H9 (cell line): ENCODE measurements around the gene CRYBA2. TPM values are rescaled to one million over a fixed set of nuclear protein-coding genes. Genes with fewer than 3 reads are reported as not detected.

Source experiments
- DNase-seq: peaks from one replicate; pipeline ENCODE4 v3.0.0-alpha.2; 2017
- H2AFZ ChIP-seq: one replicate; pipeline ENCODE4 v1.6.1; 2013; ENCODE audit warnings: mild to moderate bottlenecking, low read length, control low read depth, moderate library complexity
- H2AK5ac ChIP-seq: 2 replicates; pipeline ENCODE4 v1.6.1; 2013; ENCODE audit warnings: low read length, control low read depth, mixed read lengths; ENCODE audit not compliant: insufficient read length
- H2BK120ac ChIP-seq: one replicate; pipeline ENCODE4 v1.6.1; 2013; ENCODE audit warnings: low read depth, mild to moderate bottlenecking, low read length, control low read depth, inconsistent platforms; ENCODE audit not compliant: poor library complexity, severe bottlenecking
- H2BK12ac ChIP-seq: 2 replicates; pipeline ENCODE4 v1.6.1; 2013; ENCODE audit warnings: low read length, control low read depth, mixed read lengths, low read depth; ENCODE audit not compliant: insufficient read length
- H2BK15ac ChIP-seq: 2 replicates; pipeline ENCODE4 v1.6.1; 2013; ENCODE audit warnings: low read depth, low read length, control low read depth
- H2BK20ac ChIP-seq: one replicate; pipeline ENCODE4 v1.6.1; 2013; ENCODE audit warnings: low read depth, mild to moderate bottlenecking, low read length, control low read depth, inconsistent platforms; ENCODE audit not compliant: poor library complexity, severe bottlenecking
- H2BK5ac ChIP-seq: 2 replicates; pipeline ENCODE4 v1.6.1; 2013; ENCODE audit warnings: low read length, control low read depth, mixed read lengths; ENCODE audit not compliant: insufficient read length
- H3K14ac ChIP-seq: 2 replicates; pipeline ENCODE4 v1.6.1; 2013; ENCODE audit warnings: low read length, control low read depth; ENCODE audit not compliant: insufficient read depth
- H3K18ac ChIP-seq: 2 replicates; pipeline ENCODE4 v1.6.1; 2013; ENCODE audit warnings: low read depth, mild to moderate bottlenecking, mixed read lengths, low read length, control low read depth; ENCODE audit not compliant: insufficient read length
- H3K23ac ChIP-seq: 2 replicates; pipeline ENCODE4 v1.6.1; 2013; ENCODE audit warnings: low read length, control low read depth, mixed read lengths, low read depth; ENCODE audit not compliant: insufficient read length
- H3K23me2 ChIP-seq: 2 replicates; pipeline ENCODE4 v1.6.1; 2013; ENCODE audit warnings: low read depth, mild to moderate bottlenecking, mixed read lengths, low read length, control low read depth; ENCODE audit not compliant: insufficient read length, poor library complexity, severe bottlenecking
- H3K27ac ChIP-seq: 2 replicates; pipeline ENCODE4 v1.5.1; 2013; ENCODE audit warnings: low read length, control low read depth, mixed read lengths, low read depth; ENCODE audit not compliant: insufficient read length
- H3K27me3 ChIP-seq: 2 replicates; pipeline ENCODE4 v1.6.1; 2013; ENCODE audit warnings: low read length, control low read depth, inconsistent platforms; ENCODE audit not compliant: insufficient read depth
- H3K4ac ChIP-seq: 2 replicates; pipeline ENCODE4 v1.6.1; 2013; ENCODE audit warnings: low read depth, mild to moderate bottlenecking, control low read depth, inconsistent platforms, low read length, moderate library complexity
- H3K4me1 ChIP-seq: 2 replicates; pipeline ENCODE4 v1.6.1; 2013; ENCODE audit warnings: low read length, control low read depth, inconsistent platforms; ENCODE audit not compliant: insufficient read depth
- H3K4me2 ChIP-seq: 2 replicates; pipeline ENCODE4 v1.6.1; 2013; ENCODE audit warnings: low read length, control low read depth, mixed read lengths; ENCODE audit not compliant: insufficient read length, insufficient read depth
- H3K56ac ChIP-seq: 2 replicates; pipeline ENCODE4 v1.6.1; 2013; ENCODE audit warnings: low read depth, mild to moderate bottlenecking, mixed read lengths, low read length, control low read depth; ENCODE audit not compliant: insufficient read length
- H3K79me1 ChIP-seq: 2 replicates; pipeline ENCODE4 v1.6.1; 2013; ENCODE audit warnings: low read depth, mild to moderate bottlenecking, moderate library complexity, low read length, control low read depth, inconsistent platforms; ENCODE audit not compliant: insufficient read depth, poor library complexity, severe bottlenecking
- H3K79me2 ChIP-seq: 2 replicates; pipeline ENCODE4 v1.6.1; 2013; ENCODE audit warnings: low read length, control low read depth, inconsistent platforms; ENCODE audit not compliant: insufficient read depth
- H3K9ac ChIP-seq: 2 replicates; pipeline ENCODE4 v1.6.1; 2013; ENCODE audit warnings: low read length, control low read depth, mixed read lengths; ENCODE audit not compliant: insufficient read length; ENCODE audit errors: extremely low read depth
- H3K9me3 ChIP-seq: one replicate; pipeline ENCODE4 v1.6.1; 2013; ENCODE audit warnings: low read depth, low read length, inconsistent platforms; ENCODE audit not compliant: control insufficient read depth
- H3T11ph ChIP-seq: one replicate; pipeline ENCODE4 v1.6.1; 2013; ENCODE audit warnings: mild to moderate bottlenecking, low read length, control low read depth, inconsistent platforms
- H4K20me1 ChIP-seq: one replicate; pipeline ENCODE4 v1.6.1; 2013; ENCODE audit not compliant: control insufficient read depth, insufficient read length, insufficient read depth
- H4K5ac ChIP-seq: 2 replicates; pipeline ENCODE4 v1.6.1; 2013; ENCODE audit warnings: low read depth, mild to moderate bottlenecking, mixed read lengths, low read length, control low read depth; ENCODE audit not compliant: insufficient read length
- H4K8ac ChIP-seq: replicated peaks from 2 replicates; pipeline ENCODE4 v1.6.1; 2013; ENCODE audit warnings: low read length, control low read depth, mixed read lengths, low read depth; ENCODE audit not compliant: insufficient read length
- H4K91ac ChIP-seq: 2 replicates; pipeline ENCODE4 v1.6.1; 2013; ENCODE audit warnings: low read depth, mild to moderate bottlenecking, moderate library complexity, mixed read lengths, low read length, control low read depth; ENCODE audit not compliant: insufficient read length
- H3K27ac Mint-ChIP-seq, 3 experiments: 2 replicates in 2 of 3; 3 replicates in 1 of 3; pipeline ENCODE4 v1.8.0; 2020 to 2021; ENCODE audit warnings: mixed read lengths in 3 of 3, mild to moderate bottlenecking in 1 of 3, moderate library complexity in 1 of 3
- H3K27me3 Mint-ChIP-seq: 2 replicates; pipeline ENCODE4 v1.8.0; 2021; ENCODE audit warnings: low read depth, mild to moderate bottlenecking, moderate library complexity, mixed read lengths
- H3K36me3 Mint-ChIP-seq, 3 experiments: 2 replicates in 2 of 3; 3 replicates in 1 of 3; pipeline ENCODE4 v1.8.0; 2020 to 2021; ENCODE audit warnings: low read depth in 3 of 3, mixed read lengths in 3 of 3; ENCODE audit not compliant: insufficient read depth in 1 of 3
- H3K4me1 Mint-ChIP-seq, 2 experiments: 2 replicates each; pipeline ENCODE4 v1.8.0; 2020; ENCODE audit warnings: mixed read lengths in 2 of 2
- H3K4me3 Mint-ChIP-seq, 2 experiments: 2 replicates in 1 of 2; 3 replicates in 1 of 2; pipeline ENCODE4 v1.8.0; 2020 to 2021; ENCODE audit warnings: mild to moderate bottlenecking in 2 of 2, mixed read lengths in 2 of 2, moderate library complexity in 1 of 2
- H3K9me3 Mint-ChIP-seq, 2 experiments: 2 replicates in 1 of 2; 3 replicates in 1 of 2; pipeline ENCODE4 v1.8.0; 2020; ENCODE audit warnings: mild to moderate bottlenecking in 2 of 2, mixed read lengths in 2 of 2, moderate library complexity in 1 of 2
- CTCF ChIP-seq: fragments of 200-600 bp; sonication (generic); conservative IDR thresholded peaks from 3 replicates; pipeline ENCODE4 v1.8.0; 2021; ENCODE audit warnings: antibody characterized with exemption, mild to moderate bottlenecking
- WGBS: extraction: QIAGEN DNeasy Blood & Tissue Kit; methylation state at CpG from one replicate; pipeline ENCODE4 v1.1.7; 2013; ENCODE audit warnings: missing lambda C conversion rate, low lambda C conversion rate, mixed read lengths; ENCODE audit not compliant: insufficient read length; ENCODE audit errors: extremely low coverage; 5-methylcytosine and 5-hydroxymethylcytosine counted together
- total RNA-seq: library from RNA; stranded (reverse); gene quantifications from 2 replicates; pipeline ENCODE4 v1.2.1, GENCODE V29; 2021

The CRYBA2 gene
- total RNA-seq, 1 experiment from 2014 or later, result not detected

GRCh38 chr2:218985325-218986091 is 7.7 kb downstream of the CRYBA2 start:
- Histone ChIP-seq H3T11ph (no peak overlapping the region), H3K27me3 (peaks cover 91% of the 10 kb centered on the region), H3K4me1 (no peaks in the 10 kb centered on the region; the same call in 1 of the 2 replicates), H3K56ac (no peak overlapping the region), H4K8ac (no peak overlapping the region), H4K91ac (no peak overlapping the region), H3K79me1 (no peaks in the 10 kb centered on the region), H2AK5ac (no peak overlapping the region), H2BK15ac (no peak overlapping the region), H3K9ac (no peak overlapping the region), H3K18ac (no peak overlapping the region), H3K4me2 (peak overlapping the region; percentile 39), H3K23me2 (peaks cover 16% of the 10 kb centered on the region), H2BK20ac (no peak overlapping the region), H4K20me1 (no peaks in the 10 kb centered on the region), H3K79me2 (no peaks in the 10 kb centered on the region), H3K4ac (no peak overlapping the region), H2BK5ac (no peak overlapping the region), H3K14ac (no peak overlapping the region), H4K5ac (no peak overlapping the region), H3K27ac (no peak overlapping the region), H3K9me3 (no peaks in the 10 kb centered on the region), H2AFZ (no peak overlapping the region), H2BK12ac (no peak overlapping the region), H3K23ac (no peak overlapping the region), H2BK120ac (no peak overlapping the region)
- peaks cover 100% of the 10 kb centered on the region for H3K27me3 Mint-ChIP-seq
- H3K36me3 Mint-ChIP-seq, result peaks cover 0 to 3% (median 0%) of the 10 kb centered on the region in 3 experiments; a peak in 1 of 7 replicates
- peak; percentile 76 for DNase-seq
- WGBS, result no CpG with 5 or more reads among the region's 49 CpGs
- peaks cover 10 to 26% of the 10 kb centered on the region in 2 experiments for H3K4me1 Mint-ChIP-seq
- H3K9me3 Mint-ChIP-seq, result peaks cover 2 to 6% of the 10 kb centered on the region in 2 experiments; a peak in 2 of 5 replicates
- TF ChIP-seq CTCF, result no peak
- H3K4me3 Mint-ChIP-seq, result peak overlapping the region; percentile 22 to 78
- H3K27ac Mint-ChIP-seq, result no peak overlapping the region
